CMK (cell line): ENCODE measurements around the gene HDLBP.
"Not testable (repeated sequence)": the region's sequence is repeated elsewhere in the genome, so short reads cannot be mapped to it uniquely, and the experiment has no call there.

Experiments
- DNase-seq: peaks from one replicate; pipeline ENCODE4 v3.0.0-alpha.2; 2010; ENCODE audit warnings: low read depth

Gene HDLBP

GRCh38 chr2:241302759-241303651, 12.5 kb downstream of the HDLBP start:
- no peak for DNase-seq

- no peak for DNase-seq
Observed at GRCh38 chr2:241302083-241302482, 13.4 kb downstream of the HDLBP start.

DNA sequence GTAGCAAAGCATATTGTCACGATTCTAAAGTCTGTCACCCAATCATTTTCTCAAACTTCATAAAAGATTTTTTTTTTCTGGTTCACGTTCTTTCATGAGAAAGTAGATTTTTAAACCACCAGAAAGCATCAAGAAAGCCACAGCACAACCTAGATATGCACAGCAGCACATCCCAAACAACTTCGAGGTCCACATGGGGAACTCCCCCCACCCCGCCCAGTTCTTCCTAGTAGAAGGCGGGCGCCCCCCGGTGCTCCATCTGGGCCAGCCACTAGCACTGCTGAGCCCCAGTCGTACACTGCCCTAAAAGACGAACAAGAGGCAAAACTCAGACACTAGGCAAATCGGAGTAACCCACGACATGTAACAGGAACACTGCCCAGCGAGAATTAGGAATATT, 15.5 kb downstream of the HDLBP start:
- no peak for DNase-seq

DNA sequence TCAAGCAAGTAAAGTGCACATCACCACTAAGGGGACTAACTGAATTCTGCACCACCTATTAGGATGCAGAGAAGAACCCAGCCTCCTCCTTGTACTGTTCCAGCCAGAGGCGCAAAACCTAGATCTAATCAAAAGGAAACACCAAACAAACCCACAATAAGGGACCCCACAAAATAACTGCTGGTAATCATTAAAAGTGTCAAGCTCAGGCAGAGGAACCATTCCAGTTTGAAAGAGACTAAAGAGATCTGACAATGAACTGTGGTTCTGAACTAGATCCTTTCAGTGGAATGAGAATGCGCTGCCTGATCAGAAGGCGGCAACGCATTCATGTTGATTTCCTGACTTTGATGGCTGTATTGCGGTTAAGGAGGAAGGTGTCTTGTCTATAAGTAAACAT, 16.8 kb downstream of the HDLBP start:
- no peak for DNase-seq

- no peak for DNase-seq
Observed at GRCh38 chr2:241296767-241297166, 18.7 kb downstream of the HDLBP start.

DNA sequence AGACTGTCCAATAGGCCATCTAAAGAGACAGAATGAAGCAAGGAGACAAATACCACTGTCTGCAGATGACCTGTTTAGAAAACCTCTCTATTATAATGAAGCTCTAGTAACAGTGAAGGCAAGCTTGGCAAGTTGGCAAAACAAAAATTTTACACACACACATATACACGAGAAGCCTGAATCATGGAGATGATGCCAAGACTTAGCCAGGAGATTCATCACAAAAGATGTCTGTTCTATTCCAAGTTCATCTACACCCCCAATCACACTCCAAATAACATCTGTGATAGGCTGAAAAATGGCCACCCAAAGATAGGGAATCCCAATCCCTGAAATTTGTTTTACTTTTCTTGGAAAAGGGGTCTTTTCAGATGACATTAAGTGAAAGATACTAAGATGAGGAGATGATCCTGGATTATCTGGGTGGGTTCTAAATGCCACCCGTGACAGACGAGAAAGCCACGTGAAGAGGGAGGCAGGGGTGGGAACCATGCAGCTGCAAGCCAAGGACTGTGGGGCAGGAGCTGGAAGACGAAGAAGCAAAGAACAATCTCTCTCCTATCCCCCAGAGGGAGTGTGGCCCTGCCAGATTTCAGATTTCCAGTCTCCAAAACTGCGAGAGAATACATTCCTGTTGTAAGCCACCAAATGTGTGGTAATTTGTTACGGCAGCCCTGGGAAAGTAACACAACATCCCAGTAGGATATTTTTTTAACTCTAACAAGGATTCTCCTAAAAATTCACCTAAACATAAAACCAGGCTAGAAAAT, 20.0 kb downstream of the HDLBP start:
- DNase-seq, result no peak

DNA sequence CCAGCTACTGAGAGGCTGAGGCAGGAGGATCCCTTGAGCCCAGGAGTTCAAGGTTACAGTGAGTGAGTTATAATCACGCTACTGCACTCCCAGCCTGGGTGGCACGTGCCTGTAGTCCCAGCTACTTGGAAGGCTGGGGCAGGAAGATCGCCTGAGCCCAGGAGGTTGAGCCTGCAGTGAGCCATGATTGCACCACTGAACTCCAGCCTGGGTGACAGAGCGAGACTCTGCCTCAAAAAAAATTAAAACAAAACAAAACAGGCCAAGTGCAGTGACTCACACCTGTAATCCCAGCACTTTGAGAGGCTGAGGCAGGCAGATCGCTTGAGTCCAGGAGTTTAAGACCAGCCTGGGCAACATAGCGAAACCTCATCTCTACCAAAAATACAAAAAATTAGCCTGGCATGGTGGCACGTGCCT, 22.1 kb downstream of the HDLBP start:
- DNase-seq, result not testable (repeated sequence)

GRCh38 chr2:241291977-241292376, 23.5 kb downstream of the HDLBP start:
- no peak for DNase-seq

- no peak for DNase-seq
Observed at GRCh38 chr2:241291153-241291552, 24.3 kb downstream of the HDLBP start.

DNA sequence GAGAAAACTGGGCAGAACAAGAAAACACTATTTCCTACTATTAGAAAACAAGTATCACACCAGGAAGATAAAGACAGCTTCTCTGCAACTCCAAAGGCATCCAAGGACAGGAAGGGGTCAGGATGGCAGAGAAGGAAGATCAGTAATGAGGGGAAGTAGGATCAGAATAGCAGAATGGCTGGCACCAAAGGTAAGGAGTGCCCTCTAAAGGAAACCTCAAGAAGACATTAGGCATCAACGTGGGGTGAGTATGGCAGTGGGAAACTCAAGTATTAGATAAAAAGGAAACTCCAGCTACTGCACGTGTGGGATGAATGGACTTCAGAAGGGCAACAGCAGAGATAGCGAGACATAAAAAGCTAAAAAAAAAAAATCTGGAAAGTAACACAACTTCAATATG, 25.9 kb downstream of the HDLBP start:
- DNase-seq, result no peak

GRCh38 chr2:241289053-241289452, 26.4 kb downstream of the HDLBP start:
- no peak for DNase-seq

- no peak for DNase-seq
Observed at GRCh38 chr2:241288324-241288888, 27.1 kb downstream of the HDLBP start.

DNA sequence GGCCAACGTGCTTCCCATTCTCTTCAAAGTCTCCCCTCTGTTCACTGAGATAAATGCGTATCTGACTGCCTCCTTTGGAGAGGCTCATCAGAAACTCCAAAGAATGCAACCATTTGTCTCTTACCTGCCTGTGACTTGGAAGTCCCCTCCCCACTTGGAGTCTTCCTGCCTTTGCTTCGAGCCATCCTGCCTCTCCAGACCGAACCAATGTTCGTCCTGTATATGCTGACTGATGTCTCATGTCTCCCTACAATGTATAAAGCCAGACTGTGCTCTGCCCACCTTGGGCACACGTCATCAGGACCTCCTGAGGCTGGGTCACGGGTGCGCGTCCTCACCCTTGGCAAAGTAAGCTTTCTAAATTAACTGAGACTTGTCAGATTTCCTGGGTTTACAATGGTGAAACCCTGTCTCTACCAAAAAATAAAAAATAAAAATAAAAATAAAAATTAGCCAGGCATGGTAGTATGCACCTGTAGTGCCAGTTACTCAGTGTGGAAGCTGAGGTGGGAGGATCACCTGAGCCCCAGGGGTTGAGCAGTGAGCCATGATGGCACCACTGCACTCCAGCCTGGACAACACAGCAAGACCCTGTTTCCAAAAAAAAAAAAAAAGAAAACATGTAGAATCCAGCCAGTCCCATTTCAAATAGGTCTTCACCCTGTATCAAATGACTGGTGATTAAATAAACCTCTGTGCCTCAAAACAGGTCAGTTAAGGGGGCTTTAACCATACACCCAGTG, 29.0 kb downstream of the HDLBP start:
- no peak for DNase-seq

DNA sequence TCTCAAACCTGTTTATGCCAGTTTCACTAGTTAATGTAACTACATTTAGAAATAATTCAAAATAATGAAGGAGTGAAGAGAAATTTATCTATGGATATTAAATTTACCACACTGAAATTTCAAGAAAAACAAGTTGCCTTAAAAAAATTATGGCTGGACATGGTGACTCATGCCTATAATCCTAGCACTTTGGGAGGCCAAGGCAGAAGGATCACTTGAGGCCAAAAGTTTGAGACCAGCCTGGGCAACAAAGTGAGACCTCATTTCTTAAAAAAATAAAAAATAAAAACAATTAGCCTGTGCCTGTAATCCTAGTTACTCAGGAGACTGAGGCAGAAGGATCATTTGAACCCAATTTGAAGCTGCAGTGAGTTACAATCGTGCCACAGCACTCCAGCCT, 29.9 kb downstream of the HDLBP start:
- DNase-seq, result no peak

DNA sequence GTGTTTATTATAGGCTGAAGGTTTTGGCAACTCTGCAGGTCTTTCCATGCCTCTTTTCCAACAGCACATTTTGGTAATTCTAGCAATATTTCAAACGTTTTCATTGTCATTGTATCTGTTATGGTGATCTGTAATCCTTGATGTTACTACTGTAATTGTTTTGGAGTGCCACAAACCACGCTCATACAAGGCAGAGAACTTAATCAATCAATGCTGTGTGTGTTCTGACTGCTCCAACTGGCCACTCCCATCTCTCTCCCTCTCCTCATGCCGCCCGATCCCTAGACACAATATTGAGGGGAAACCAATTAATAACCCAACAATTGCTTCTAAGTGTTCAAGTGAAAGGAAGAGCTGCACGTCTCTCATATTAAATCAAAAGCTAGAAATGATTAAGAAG, 32.9 kb downstream of the HDLBP start:
- no peak for DNase-seq

- DNase-seq, result no peak
Observed at GRCh38 chr2:241280291-241280690, 35.2 kb downstream of the HDLBP start.

GRCh38 chr2:241279828-241280227, 35.6 kb downstream of the HDLBP start:
- DNase-seq, result no peak

DNA sequence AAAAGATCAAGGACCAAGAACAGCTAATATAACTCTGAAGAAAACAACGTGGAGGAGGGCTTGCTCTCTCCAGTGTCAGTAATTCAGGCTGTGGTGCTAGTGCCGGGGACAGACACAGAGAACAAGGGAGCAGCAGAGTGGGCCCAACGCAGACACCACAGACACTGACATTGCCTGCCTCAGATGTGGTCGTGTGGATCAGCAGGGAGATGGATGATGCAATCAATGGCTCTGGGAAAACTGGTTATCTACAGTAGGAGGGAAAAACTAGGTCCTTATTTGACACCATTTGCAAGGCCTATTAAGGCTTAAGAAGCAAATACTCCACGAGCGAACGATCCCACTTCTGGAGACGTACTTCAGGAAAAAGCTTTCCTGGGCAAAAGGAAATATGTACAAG, 36.1 kb downstream of the HDLBP start:
- no peak for DNase-seq

DNA sequence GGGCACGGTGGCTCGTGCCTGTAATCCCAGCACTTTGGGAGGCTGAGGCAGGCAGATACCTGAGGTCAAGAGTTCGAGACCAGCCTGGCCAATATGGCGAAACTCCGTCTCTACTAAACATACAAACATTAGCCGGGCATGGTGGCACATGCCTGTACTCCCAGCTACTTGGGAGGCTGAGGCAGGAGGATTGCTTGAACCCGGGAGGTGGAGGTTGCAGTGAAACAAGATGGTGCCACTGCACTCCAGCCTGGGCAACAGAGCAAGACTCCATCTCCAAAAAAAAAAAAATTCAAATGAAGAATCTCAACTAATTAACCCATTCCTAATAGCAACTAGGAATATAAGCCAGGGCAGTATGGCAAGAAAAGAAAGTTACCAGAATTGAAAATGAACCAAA, 37.2 kb downstream of the HDLBP start:
- DNase-seq, result not testable (repeated sequence)

GRCh38 chr2:241275910-241276309, 39.6 kb downstream of the HDLBP start:
- no peak for DNase-seq

GRCh38 chr2:241275504-241275903, 40.0 kb downstream of the HDLBP start:
- no peak for DNase-seq

DNA sequence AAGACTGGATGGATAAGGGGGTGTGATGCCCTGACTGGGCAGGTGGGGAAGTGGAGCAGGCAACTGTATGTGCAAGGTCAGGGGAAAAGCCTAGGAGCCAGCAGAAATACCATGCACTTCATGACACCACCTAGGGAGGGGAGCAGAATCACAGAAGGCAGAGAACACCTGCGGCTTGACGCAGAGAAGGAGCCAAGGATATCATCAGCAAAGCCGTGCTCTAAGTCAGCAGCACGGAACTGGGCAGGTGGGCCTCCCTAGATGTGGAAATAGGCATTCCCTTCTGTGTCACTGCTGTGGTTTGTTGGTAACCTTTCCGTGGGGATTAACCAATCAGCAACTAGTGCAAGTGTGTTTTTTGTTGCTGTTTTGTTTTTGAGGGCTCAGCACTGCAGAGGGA, 41.3 kb downstream of the HDLBP start:
- no peak for DNase-seq
